Activated effector memory CD4-positive, alpha-beta T cell treated with anti-CD3 and anti-CD28 coated beads, Interleukin-2, amount 50 U/mL, for 16 hours (primary cell): ENCODE data around the gene EPHB2.
A peak's percentile ranks its signal among the peaks of the same experiment; 100 is the strongest.
"Not testable (repeated sequence)": the region's sequence is repeated elsewhere in the genome, so short reads cannot be mapped to it uniquely, and the experiment has no call there.

Experiments
- DNase-seq: peaks from one replicate; pipeline ENCODE4 v3.0.0-alpha.2; 2020

Gene EPHB2

DNA sequence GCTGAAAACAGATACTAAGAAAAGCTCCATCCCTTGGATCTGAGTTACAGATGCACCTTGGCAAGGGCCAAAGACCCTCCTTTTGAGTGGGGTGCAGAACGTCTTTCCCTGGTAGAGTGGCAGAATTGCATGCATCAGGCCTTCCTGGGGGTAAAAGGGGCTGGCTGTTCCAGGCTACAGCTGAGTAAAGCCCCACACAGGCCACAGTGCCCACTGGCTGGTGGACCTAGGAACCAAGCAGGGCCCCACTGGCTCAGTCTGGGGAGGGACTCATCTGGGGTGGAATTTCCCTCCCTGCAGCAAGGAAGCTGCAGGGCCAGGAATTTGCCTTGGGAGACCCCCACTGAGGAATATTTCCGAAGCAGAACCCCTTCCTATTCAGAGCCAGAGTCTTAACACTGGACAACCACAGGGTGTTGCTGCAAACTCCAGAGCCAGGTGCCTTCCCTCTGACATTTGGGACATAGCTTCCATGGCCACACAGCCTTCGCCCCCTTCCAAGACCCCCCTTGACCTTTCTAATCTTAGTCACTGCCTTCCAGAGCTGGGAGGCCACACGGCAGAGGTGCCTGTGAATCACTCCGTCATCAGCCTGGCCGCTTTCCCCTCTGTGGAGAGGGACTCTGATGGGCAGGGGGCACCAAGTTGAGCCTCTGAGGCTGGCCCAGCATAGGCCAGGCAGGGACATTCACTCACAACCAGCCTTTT lies 209.5 kb downstream of the EPHB2 start:
- no peak for DNase-seq

DNA sequence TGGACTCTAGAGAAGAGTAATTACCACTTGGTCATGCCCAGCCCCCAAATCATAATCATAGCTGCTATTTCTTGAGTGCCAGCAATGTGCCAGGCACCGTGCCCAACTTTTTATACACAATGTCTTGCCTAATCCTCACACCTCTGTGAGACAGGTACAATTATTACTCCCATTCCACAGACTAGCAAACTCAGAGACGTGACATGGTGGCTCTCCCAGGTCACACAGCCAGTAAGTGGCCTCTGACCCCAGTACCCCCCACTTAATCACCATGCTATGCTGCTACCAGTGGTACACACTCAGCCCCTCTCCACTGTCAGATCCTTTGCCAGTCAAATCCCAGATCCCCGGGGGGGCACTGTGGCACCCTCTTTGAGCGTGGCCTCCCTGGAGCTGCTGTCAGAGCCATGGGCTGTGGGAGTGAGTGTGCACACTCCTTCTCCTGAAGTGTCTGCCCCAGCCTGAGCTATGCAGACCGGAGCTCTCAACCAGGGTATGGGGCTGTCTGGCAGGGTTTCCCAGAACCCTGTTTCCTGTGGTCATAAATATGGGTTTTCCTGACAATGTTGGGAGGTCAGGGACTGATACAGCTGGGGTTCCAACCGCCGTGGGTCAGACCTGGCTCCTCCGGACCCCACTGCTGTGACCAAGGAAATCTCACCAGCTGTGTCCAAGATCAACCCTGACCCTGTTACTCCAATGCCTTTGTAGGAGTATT lies 210.3 kb downstream of the EPHB2 start:
- DNase-seq: no peak

DNA sequence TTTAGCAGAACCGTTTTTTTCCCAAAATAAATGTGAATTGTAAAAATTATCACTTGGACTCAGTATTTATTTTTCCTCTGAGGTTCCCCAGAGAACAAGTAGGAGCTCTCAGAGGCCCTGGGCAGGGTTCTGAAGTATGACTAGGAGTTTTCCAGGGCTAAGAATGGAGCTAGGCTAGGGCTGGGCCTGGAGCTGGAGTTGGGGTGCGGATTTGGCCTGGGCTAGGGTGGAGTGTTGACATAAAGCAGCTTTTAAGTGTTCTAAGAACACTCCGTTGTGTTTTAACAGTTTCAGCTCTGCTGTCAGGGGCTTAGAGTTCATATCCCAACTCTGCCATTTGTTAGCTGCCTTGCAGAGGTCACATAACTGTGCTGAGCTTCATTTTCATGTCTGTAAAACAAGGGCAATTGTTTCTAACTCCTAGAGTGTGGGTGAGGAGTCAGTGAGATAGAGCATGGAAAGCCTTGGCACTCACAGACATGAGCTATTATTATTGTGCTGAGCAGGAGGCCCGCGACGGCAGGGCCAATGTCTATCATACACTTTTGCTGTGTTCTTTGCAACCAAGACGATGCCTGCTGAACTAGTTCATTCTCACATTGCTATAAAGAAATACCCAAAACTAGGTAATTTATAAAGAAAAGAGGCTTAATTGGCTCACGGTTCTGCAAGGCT lies 210.9 kb downstream of the EPHB2 start:
- no peak for DNase-seq

DNA sequence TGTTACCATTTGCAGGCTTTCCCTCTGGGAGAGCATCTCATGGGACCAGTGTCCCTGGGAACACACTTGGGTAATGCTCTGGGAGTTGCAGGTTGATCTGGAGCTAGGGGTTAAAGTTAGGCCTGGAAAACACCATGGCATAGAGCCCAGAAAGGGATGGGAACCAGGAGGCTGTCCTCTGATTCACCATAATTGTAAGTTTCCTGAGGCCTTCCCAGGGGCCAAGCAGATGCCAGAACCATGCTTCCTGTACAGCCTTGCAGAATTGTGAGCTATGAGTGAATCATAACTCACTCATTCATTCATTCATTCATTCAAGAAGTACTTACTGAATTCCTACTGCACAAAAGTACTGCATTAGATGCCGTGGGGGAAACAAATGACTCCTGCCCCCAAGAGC lies 212.0 kb downstream of the EPHB2 start:
- no peak for DNase-seq

DNA sequence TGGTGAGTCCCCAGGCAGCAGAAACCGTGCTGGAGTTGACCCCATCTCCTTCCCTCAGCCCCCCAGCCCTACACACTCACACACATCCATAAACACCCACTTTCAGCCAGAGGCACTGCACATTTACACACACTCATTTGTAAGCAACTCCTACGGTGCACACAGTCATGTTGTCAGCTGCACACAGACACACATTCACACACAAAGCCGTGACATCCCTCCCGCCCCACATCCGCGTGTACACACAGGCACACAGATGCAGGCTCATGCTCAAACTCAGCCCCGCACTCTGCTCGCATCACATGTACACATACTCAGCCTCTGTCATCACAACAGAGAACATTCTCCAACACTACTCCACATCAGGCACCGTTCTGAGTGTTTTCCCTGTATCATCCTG lies 214.5 kb downstream of the EPHB2 start:
- DNase-seq: peak; percentile 53

DNA sequence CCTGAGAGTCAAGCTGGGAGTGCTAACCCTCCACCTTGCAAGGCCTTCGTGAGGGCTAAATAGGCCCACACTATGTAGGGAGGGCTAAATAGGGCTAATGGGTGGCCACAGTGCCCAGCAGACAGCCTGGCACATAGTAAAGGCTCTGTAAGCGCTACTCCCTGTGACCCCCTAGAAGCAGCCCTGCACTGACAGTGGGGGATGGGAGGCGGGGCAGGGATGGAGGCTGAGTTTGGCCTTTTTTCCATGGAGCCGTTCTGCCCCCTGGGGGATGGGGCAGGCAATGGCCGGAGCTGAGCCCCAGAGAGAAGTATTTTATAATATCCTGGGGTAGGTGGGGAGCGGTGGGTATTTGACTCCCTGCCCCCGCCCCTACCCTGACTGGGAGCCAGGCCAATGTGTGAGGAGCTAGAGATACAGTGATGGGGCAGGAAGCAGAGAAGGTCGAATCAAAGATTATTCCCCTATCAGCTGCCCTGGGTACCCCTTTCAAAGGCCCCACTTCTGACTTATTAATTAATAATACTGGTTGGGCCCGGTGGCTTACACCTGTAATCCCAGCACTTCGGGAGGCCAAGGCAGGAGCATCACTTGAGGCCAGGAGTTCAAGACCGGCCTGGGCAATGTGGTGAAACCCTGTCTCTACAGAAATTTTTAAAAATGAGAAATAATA lies 219.7 kb downstream of the EPHB2 start:
- DNase-seq: peak; percentile 66

DNA sequence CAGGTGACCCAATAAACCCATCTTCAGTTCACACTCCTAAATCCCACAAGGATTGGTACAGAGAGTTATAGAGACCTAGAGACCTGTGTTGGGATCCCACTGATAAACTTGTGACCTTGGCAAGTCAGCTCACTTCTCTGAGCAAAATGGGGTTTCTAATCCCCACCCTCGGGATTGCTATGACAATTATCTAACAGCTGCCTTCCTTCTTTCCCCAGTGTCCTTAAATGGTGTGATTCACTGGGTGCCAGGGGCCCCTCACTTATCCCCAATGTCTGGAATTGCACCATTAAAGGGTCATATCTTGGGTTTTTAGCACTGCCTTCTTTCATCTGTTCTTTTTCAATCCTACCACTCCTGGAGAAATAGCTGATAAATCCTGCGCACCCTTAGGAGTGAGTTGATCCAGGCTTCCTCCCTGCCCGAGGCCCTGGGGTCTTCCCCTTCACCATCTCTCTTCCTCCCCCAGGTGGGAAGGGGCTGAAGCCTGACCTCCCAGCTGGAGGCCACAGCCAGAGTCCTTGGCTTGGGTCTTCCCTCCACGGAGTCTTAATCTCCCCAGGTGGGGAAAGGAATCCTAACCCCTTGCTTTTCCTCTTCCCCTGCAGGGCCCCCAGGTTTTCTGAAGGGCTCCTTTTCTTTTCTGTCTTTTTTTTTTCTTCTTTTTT lies 222.3 kb downstream of the EPHB2 start:
- peak; percentile 21 for DNase-seq

DNA sequence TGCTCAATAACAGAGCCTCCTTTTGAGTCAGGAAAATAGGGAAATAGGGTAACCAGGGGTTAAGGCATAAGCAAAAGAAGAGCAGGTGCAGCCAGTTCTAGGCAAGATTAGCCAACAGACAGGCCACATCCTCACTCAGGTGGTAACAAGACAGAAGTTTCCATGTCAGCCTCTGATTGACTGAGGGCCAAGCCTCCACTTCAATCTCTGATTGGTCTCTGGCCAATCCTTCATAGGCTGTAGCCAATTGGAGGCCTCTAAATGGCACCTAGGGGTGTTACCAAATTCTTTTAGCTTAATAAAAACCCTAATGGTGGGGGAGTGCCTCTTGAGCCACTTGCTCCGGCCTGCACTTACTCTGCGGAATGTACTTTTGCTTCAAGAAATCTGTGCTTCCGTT lies 224.8 kb downstream of the EPHB2 start:
- no peak for DNase-seq

DNA sequence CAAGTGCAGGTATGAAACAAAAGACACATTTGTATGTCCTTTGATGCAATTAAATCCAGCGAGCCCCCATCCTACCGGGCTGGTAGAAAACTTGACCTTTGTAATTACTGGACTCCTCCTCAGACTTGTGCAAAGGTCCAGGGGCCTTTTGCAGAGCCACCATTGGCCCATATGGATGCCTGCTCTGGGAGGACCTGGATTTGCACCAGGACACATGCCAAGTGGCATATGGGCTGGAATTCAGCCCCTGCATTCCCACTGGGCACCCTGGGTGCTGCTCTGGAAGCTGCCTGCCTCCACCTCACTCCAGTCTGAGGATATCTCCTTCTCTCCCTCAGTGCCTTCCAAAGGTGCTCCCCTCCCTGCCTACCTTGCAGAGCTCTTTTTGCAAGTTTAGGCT lies 226.0 kb downstream of the EPHB2 start:
- peak; percentile 16 for DNase-seq

DNA sequence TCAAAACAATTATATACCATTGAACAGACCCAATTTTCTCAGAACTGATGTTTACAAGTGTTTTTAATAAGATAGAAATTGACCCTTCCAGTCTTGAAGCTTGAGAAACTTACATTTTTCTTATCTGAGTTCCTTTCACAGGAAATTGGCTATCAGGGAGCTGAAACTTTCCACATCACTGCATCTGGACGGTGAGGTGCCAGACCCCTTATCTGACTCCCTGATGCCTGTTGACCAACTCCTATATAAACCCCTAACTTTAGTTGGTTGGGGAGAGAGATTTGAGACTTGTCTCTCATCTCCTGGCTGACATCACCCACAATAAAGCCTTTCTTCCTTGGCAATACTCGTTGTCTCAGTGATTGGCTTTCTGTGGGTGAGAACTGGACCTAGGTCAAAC lies 230.6 kb downstream of the EPHB2 start:
- DNase-seq: no peak

DNA sequence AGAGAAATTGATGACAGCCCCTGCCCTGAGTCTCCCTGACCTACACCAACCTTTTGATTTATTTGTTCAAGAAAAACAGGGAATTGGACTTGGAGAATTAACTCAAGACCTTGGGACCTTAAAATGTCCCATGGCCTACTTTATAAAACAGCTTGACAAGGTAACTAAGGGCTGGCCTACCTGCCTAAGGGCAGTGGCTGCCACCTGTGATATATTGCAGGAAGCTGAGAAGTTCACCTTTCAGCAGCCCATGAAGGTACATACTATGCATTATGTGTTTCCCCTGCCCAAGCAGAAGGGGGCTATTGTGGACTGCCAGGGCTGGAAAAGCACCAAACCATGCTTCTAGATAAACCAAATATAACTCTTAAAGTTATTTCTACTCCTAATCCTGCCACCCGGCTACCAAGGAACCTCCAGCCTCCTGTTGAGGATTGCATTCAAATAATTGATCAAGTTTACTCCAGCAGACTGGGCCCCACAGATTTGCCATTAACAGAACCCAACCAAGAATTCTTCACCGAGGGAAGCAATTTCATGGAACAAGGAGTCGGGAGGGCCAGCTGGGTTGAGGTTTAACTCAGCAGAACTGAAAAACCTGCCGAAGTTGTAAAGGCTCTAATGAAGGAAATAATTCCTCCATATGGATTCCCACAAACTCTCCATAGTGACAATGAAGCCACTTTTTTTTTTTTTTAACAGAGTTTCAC lies 233.9 kb downstream of the EPHB2 start:
- no peak for DNase-seq

DNA sequence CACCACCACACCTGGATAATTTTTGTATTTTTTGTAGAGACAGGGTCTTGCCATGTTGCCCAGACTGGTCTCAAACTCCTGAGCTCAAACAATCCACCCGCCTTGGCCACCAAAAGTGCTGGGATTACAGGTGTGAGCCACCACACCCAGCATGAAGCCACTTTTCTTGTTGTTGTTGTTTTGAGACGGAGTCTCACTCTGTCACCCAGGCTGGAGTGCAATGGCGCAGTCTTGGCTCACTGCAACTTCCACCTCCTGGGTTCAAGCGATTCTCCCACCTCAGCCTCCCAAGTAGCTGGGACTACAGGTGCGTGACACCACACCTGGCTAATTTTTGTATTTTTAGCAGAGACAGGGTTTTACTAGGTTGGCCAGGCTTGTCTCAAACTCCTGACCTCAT lies 234.5 kb downstream of the EPHB2 start:
- DNase-seq: not testable (repeated sequence)

DNA sequence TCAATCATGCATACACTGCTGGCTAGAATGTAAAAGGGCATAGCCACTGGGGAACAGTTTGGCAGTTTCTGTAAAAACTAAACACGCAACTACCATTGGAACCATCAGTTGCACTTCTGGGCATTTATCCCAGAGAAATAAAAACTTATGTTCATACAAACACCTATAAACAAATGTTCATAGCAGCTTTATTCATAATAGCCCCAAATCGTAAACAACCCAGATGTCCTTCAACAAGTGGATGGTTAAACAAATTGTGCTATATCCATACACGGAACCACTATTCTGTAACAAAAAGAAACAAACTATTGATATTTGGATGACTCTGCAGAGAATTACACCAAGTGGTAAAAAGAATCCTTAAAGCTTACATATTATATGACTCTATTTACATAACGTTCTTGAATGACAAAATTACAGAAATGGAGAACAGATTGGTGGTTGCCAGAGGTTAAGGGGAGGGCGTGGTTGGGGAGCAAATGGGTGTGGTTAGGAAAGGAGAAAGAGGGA lies 239.2 kb downstream of the EPHB2 start:
- no peak for DNase-seq

DNA sequence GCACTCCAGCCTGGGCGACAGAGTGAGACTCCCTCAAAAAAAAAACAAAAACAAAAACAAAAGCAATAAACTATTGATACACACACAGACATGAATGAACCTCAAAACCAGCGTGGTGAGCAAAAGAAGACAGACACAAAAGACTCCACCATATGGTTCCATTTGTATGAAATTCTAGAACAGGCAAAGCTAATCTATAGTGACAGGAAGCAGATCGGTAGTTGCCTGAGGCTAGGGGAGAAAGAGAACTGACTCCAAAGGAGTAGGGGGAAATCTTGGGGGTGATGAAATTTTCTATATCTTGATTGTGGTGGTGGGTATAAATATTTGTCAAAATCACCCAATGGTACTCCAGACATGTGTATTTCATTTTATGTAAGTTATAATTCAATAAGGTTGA lies 241.2 kb downstream of the EPHB2 start:
- DNase-seq: no peak

DNA sequence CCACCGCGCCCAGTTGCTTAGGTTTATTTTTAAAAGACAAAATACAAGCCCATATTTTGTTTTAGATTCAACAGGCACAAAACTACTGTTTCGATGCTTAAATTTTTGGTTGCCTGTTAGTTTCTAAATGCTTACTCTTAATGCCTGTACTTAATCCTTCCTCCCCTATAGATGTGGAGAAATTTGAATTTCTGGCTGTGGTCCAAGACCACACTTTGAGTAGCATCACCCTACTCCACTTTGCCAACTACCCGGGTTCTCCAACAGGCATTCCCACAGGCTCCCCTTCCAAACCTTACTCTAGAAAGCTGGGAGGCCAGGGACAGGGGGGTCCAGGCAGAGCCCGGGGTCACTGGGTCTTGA lies 242.0 kb downstream of the EPHB2 start:
- no peak for DNase-seq

DNA sequence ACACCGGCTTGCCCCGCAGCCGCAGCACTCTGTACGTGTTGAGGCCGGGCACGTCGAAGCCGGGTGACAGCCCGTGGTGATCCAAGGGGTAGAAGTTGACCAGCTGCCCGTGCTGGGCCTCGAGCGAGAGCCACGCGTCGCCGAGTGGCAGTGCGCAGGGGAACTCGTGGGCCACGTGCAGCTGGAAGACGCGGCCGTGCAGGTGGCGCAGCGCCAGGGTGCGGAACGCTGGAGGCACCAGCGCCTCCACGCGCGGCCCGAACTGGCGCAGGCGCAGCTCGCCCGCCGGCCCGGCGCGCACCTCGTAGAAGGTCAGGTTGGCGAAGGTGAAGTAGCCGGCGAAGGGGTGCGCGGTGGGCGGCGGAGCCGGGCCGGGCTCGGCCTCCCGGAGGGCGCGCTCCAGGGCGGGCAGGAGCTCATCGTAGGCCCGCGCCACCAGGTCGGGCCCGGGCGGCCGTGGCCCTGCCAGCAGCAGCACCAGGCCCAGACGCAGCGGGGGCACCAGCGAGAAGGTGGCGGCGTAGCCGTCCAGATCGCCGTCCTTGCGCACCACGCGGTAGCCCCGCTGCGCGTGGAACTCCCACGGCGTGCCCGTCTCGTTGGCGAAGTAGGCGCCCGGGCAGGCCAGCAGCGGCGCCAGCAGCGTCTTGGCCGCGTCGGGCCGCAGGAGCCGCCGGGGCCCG lies 242.6 kb downstream of the EPHB2 start:
- DNase-seq: no peak

DNA sequence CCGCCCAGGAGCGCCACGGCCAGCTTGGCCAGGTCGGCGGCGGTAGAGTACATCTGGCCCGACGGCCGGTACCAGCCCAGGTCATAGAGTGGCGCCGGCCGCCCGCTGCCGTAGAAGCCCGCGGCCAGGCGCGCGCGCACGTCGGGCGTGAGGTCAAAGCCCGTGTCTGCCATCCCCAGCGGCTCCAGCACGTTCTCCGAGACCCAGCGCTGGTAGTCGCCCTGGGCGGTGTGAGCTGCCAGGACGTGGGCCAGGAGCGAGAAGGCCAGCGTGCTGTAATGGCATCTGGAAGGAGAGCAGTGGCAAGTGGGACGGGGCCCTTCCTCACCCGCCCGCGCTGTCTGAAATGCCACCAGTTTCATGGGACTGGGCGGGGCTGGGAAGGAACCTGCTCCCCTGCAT lies 243.1 kb downstream of the EPHB2 start:
- no peak for DNase-seq

DNA sequence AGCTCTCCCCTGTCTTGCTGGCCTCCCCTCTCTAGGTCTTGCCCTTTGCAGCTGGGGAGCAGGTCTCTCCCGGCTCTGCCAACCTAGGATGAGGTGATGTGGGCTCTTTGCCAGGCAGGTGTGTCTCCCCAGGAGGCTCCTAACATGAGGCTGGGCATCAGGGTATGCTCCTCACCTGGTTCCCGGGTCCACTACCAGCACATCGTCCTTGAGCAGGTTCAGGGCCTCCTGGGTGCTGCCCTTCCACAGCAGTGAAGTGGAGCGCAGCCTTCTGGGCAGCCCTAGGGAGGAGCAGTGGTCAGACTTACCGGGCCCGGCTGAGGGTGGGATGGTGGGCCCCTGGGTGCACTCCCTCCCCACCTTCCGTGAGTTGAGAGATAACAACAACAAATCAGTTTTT lies 244.5 kb downstream of the EPHB2 start:
- no peak for DNase-seq

DNA sequence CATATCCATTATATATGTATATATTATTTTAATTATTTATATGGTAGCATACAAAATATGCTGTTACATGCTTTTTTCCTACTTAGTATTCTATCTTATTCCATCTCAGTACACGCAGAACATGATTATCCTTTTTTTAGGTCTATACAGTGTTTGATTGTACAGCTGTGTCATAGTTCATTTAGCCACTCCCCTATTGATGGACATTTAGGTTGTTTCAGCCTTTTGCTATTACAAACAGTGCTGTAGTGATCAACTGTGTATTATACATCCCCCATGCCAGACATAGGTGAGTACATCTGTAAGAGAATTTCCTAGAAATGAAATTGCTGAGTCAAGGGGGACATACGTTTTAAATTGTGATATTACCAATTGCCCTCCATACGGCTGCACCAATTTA lies 246.4 kb downstream of the EPHB2 start:
- DNase-seq: no peak

DNA sequence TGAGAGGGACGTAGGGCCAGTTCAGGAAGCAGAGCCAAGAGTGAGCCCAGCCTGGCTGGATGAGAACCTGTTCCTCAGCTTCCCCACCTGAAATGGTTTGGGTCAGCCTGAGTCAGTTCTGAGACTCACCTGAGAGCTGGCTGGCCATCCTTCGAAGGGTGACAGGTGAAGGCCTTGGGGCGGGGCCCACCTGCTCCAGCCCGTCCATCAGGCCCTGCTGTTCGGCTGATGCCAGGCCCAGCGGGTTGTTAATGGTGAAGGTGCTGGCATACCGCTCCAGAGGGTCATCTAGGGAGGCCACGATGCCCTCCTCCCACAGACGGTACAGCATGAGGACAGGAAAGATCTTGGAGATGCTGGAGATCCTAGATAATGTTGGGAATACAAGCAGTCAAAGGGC lies 247.9 kb downstream of the EPHB2 start:
- no peak for DNase-seq

DNA sequence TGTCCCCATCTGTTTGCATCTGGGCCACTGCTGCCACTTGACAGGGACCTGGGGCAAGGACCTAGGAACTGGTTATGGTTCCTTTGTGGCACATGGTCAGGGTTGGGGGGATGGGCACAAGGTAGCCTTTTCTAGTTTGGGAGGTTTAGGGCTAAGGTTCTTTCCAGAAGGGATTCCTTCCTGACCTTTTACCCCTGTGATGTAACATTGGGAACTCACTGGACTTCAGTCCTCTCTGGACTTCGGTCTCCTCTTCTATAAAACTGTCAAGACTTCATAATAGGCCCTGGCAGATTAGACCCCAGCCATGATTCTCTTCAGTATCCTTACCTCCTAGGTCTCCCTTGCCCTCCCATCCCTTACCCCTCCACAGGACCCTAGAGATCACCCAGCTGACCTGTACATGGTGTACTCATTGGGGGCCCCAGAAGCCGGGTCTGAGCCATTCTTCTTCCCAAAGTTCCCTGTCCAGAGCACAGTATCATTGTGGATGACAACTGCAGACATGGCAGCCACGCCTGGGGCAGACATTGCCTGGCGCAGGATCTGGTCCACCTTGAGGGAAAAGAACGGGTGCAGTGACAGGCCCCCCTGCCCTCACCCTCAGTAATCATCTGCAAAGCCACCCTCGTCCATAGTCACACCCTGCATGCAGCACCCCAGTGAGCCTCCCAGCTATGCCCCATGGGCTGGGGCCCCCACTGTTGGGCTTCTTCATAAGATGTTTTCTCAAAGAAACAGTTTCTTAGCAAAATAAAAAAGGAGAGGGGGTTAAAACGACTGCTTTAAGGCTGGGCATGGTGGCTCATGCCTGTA lies 249.1 kb downstream of the EPHB2 start:
- no peak for DNase-seq
